Measurements from ENCODE around the gene VPS45.
"Not testable (repeated sequence)": the region's sequence is repeated elsewhere in the genome, so short reads cannot be mapped to it uniquely, and the experiment has no call there.

VPS45 gene, protein sequence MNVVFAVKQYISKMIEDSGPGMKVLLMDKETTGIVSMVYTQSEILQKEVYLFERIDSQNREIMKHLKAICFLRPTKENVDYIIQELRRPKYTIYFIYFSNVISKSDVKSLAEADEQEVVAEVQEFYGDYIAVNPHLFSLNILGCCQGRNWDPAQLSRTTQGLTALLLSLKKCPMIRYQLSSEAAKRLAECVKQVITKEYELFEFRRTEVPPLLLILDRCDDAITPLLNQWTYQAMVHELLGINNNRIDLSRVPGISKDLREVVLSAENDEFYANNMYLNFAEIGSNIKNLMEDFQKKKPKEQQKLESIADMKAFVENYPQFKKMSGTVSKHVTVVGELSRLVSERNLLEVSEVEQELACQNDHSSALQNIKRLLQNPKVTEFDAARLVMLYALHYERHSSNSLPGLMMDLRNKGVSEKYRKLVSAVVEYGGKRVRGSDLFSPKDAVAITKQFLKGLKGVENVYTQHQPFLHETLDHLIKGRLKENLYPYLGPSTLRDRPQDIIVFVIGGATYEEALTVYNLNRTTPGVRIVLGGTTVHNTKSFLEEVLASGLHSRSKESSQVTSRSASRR

DNA sequence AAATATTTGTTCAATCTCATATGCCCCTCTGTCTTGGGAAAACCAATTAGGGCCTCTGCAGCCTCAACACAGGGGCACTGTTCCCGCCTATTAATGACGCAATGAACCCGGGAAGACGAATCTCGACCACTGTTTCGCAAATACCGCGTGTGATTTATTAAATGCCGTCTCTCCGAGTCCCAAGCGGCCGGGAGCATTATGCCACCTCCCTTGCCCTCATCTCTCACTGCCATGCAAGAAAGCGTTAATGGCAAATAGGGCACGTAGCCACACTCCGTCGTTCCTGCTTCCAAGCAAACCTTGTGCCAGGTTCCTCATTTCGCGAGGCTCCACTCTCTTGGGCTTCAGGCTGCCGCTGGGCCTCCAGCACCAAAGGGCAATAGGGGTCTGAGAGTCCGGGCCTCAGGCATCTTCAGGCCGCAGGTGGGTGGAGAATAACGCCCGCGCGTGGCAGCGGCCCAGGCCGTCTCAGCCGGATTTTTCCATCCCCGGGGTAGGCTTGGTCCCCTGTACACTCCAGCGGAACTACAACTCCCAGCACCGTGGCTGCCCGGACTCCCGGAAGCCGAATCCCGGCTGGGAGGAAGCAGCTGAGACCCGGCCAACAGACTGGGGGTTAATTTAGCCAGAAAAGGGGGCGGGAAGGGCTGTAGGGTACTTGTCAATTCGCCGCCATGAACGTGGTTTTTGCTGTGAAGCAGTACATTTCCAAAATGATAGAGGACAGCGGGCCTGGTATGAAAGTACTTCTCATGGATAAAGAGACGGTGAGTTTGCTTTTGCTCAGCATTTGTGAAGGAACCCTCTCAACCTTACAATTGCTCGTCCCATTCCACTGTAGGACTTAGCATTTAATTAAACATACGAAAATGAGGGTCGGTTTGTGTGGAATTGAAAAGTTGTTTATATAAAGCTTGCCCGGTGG is at the start of gene VPS45:
Gene VPS45 (plus strand): TSS at position 593 of the 925 bp plus-strand sequence. CDS start 82 bp downstream, at position 675.
- DNase-seq, result peak; percentile 97

DNA sequence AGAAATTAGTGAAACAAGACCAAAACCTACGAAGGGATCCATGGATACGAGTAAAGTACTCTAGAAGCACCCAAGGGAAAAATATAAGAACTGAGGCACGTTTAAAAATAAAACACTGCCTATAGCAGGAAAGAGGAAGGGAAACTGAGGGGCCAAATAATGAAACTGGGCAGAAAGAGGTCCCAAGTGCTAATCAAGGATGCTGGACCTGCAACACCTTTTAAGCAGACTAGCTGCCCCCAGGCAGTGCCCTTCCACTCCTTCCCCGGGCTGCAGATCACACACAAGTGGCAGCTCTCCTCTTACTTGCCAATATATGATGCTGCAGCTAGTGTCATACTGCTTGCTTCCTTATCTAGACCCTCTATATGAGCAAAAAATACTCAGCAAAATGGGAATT is 49.4 kb upstream of the VPS45 start:
- DNase-seq, result no peak

DNA sequence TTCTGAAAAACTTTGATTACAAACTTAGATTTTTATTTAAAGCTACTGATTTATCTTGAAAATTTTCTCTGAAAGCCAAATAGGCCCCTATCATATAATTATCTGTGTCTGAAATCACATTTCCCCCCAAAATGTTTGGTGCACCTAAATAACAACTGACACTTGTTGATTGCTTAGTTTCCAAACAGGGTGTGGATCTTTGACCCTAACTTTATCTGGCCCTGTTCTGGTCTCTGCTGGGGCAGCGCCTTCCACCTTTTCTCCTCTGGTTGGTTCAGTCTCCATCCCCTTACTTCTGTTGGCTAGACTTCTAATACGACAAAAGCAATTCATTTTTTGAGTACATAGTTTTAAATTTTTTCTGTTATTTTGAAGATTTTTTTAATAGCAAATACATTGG is 46.9 kb upstream of the VPS45 start:
- DNase-seq, result no peak

DNA sequence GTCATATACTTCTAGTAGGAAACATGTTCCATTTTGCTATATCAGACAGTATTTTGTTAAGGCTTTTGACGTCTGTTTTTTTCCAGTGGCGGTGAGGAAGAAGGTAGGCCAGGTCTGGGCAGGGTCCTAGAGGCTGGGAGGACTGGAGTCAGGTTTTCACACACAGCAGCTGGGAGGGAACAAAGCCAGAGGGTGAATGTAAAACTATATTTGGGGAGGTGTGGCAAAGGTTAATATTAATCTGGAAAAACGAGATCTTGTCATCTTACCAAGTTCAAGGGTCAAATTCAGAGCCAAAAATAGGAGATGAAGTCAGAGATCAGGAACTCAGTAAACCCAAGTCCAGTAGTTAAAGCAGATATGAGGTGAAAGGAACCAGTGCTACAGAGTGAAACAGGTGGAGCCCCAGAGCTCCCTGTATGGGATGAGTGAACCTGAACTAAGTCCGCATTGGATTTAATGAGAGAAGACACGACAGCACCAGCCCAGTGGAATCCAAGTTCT is 46.3 kb upstream of the VPS45 start:
- no peak for DNase-seq

DNA sequence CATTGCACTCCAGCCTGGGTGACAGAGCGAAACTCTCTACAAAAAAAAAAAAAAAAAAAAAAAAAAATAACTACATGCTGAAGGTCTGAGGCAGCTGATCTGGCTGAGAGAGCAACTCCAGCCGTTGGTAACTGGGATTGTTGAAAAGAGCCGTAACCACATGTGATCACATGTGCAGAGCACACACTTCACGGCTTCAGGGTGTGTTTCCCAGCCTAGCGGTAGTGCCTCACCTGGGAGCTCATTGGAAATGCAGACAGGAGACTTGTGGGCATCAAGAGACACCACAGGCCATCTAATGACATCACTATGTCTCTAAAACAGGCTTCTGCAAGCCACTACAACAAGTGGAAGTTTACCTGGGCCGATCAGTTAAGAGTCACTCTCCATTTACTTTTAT is 45.2 kb upstream of the VPS45 start:
- no peak for DNase-seq

DNA sequence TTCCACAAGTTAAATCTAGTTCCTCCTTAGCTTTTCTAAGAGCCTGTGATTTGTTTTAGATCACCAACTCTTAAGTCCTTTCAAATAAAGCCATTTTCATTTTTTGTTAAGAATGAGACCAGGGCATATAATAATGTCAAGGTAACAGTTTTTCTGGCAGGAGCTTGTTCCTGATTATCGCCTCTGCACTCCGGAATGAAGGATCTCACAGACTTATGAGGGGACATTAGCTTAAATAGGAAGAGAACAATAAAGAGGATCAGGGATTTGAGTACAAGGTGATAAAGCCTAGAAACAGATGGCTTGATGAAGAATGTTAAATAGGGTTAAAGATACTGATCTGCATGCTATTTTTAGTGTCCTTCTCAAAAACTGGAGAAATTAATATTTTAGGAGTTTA is 43.4 kb upstream of the VPS45 start:
- no peak for DNase-seq

DNA sequence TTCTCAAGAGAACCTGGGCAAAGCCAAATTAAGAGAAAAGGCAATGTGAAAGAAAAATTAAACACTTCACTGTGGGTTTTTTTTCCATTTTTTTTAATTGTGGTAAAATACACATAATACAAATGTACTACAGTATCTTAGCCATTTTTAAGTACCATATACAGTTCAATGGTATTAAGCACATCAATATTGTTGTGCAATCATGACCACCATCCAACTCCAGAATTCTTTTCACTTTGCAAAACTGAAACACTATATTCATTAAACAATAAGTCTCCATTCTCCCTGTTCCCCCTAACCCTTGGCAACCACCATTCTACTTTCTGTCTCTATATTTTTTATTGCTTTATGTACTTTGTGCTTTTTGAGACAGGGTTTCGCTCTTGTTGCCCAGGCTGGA is 39.3 kb upstream of the VPS45 start:
- DNase-seq, result no peak

DNA sequence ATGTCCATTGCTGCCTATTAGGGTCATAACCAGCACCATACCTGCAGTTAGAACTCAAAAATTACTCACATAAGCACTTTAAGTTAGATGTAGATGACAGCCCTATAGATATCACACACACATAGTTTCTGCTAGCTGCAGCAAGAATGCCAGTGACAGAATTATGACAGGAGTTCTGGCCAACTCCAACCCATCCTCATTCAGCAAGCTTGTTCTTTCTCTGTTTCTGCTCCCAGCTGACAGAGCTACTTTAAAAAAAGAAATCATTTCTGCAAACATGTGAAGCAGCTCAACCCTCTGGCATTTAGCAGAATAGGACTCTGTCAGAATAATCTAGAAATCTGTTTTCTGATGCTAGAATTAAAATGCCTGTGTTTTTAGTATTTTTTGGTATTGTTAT is 33.2 kb upstream of the VPS45 start:
- no peak for DNase-seq

DNA sequence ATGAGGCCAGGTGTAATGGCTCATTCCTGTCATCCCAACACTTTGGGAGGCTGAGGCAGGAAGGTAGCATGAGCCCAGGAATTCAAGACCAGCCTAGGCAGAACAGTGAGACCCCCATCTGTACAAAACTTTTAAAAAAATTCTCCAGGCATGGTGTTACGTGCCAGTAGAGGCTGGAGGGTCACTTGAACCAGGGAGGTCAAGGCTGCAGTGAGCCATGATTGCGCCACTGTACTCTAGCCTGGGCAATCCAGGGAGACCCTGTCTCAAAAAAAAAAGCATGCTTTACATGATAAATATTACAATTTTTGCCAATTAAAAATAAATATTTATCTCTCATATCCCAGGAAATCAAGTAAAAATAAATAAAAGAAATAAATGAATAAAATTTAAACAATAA is 17.6 kb upstream of the VPS45 start:
- DNase-seq, result no peak

DNA sequence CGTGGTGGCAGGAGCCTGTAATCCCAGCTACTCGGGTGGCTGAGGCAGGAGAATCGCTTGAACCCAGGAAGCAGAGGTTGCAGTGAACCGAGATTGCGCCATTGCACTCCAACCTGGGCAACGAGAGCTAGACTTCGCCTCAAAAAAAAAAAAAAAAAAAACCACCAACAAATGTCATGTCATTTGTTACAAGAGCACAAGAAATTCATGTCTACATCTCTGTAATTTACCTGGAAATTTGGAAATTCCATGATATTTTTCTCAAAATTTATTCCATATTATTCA is 16.5 kb upstream of the VPS45 start:
- no peak for DNase-seq

DNA sequence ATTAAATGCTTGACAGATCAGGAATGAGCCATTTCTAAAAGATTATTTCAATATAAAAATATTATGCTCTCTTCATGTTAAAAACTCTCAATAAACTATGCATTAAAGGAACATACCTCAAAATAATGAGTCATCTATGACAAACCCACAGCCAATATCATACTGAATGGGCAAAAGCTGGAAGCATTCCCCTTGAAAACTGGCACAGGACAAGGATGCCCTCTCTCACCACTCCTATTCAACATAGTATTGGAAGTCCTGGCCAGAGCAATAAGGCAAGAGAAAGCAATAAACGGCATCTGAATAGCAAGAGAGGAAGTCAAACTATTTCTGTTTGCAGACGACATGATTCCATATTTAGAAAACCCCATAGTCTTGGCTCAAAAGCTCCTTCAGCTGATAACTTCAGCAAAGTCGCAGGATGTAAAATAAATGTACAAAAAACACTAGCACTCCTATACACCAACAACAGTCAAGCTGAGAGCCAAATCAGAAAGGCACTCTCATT is 15.6 kb upstream of the VPS45 start:
- DNase-seq, result not testable (repeated sequence)

DNA sequence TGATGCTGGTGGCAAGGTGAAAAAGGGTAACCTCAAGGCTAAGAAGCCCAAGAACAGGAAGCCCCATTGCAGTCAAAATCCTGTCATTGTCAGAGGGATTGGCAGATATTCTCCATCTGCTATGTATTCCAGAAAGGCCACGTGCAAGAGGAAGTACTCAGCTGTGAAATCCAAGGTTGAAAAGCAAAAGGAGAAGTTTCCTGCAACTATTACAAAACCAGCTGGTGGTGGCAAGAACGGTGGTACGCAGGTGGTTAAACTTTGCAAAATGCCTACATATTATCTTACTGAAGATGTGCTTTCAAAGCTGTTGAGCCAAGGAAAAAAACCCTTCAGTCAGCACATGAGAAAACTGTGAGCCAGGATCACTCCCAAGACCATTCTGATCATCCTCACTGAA is 13.7 kb upstream of the VPS45 start:
- DNase-seq, result peak; percentile 65

DNA sequence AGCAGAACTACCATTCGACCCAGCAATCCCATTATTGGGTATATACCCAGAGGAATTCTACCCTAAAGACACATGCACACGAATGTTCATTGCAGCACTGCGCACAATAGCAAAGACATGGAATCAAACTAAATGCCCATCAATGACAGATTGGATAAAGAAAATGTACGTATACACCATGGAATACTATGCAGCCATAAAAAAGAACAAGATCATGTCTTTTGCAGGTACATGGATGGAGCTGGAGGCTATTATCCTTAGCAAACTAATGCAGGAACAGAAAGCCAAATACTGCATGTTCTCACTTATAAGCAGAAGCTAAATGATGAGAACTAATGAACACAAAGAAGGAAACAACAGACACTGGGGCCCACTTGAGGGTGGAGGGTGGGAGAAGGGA is 12.1 kb upstream of the VPS45 start:
- DNase-seq, result not testable (repeated sequence)

DNA sequence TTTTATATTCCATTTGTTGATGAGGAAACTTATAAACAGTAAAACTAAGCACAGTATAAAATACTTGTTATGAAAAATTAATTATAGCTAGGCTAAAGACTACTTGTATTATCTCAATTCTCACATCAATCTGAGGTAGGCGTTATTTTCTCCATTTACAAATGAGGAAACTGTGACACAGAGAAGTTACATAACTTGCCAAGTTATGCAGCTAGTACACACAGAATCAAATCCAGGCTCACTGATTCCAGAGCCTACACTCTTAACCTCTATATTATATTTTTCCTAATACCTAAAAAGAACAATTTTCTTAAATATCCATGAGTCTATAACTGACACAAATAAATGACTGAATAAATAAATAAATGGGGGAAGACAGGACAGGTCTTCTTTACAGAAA is 11.2 kb upstream of the VPS45 start:
- DNase-seq, result peak; percentile 25

DNA sequence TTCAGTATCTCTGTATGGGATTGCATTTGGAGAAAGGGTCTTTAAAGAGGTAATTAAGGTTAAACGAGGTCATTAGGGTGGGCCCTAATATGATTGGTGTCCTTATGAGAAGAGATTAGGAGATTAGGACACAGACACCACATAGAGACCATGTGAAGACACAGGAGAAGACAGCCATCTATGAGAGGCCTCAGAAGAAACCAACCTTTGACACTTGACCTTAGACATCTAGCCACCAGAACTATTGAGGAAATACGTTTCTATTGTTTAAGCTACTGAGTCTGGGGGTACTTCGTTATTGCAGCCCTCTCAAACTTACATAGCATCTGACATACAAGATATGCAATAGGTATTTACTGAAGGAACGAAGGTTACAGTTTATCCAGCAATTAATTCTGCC is 7.3 kb upstream of the VPS45 start:
- DNase-seq, result no peak

DNA sequence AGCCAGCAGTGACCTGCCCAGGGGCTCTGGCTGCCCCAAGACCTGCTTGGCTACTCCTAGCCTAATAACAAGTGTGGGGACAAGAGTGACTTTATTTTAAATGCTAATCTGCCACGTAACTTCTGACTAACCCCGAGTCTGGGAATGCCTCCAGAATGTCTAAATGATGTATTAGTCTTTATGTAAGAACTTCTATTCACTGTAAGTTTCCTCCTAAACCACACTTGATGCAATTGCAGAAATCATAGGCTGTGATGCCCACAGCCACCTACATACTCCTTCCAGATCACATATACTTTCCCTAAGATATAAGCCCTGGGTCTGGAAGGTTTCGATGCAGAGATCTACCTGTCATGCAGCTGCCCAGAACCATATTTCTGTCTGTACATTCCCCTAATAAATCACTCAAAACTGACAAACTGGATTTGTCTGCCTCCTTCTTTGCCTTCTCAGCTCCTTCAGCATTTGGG is 5.9 kb upstream of the VPS45 start:
- no peak for DNase-seq

DNA sequence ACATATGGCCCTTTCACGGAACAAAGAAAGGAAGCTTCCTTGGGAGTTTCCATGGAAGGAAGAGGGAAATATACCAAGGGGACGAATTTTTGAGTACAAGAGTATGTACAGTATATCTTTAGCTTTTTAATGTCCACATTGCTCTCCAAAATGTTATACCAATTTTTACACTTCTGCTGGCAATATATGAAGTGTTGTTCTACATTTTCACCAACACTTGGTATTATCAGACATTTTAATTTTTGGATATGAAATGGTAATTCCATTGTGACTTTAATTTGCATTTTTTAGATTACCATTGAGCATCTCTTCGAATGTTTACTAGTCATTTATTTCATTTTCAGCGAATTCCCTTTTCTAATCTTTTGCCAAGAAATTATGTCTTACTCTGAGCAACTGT is 5.5 kb upstream of the VPS45 start:
- no peak for DNase-seq

DNA sequence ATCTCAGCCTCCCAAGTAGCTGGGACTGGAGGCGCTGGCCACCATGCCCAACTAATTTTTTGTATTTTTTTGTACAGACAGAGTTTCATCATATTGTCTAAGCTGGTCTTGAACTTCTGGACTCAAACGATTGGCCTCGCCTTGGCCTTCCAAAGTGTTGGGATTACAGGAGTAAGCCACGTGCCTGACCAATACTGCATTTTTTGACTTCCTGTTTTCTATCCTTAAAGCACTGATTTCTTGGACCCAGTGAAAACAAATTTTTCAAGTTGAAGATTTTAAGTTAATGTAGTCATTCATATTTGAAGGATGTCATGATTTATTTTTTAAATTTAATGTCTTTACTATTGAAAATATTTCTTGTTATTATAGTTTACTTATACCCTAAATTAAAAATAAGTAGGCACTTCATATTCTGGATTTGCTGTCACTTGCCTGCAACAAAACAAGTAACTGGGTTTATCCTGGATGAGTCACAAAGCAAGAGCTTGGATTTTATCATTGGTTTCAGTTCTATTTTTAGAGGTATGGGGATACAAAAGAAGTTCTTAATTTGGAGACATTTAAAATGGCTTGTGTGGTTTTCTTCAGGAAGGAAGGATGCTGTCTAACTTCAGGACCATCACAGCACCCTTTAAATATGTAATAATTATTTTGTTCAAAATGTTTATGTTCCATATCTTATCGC is 2.2 kb upstream of the VPS45 start:
- no peak for DNase-seq

DNA sequence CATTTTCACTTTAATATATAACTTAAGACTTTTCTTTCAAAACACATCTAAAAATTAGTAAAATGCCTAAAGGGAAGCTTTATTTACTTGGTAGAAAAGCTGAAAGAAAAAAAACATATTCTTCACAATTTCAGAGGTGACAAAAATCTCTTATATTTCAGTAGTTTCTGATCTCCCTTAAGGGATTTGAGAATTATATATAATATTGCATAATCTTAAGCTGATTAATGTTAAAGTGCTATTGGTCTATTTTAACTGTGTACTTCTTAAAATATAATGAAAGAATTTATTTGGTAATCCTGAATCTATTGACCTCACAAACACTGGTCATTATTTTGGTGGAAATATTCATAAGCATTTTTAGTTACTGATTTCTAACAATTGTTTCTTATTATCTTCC is 1.2 kb upstream of the VPS45 start:
- no peak for DNase-seq

DNA sequence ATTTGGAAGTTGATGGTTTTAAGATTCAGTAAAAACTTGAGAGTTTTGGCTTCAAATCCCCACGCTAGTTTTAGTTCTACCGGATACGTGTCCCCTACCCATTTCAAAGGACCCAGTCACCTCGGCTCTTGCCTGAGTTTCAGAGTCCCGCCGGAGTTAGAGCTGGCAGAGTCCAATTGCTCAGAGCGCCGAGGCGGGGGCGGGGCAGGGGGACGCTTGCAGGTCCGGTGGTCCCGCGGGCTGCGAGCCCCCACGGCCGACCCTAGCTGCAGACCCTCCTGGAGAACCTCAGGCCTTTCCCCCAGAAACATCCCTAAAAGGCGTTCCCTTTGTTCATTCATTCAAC is 765 bp upstream of the VPS45 start:
- no peak for DNase-seq

DNA sequence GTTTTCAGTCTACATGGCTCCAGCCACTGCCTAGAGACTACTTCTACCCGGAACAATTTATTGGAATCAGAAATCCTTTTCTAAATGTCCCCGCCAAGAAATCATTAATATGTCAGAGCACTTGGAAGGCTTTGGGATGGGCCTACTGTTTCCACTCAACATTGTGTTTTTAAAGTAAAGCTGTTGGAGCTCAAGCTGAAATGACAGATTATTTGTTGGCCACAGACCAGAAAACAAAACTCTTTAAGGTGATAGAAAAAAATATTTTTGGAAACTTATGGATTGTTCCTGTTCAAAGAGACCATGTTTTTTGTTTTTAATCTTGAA is 496 bp downstream of the VPS45 start:
- DNase-seq, result no peak

DNA sequence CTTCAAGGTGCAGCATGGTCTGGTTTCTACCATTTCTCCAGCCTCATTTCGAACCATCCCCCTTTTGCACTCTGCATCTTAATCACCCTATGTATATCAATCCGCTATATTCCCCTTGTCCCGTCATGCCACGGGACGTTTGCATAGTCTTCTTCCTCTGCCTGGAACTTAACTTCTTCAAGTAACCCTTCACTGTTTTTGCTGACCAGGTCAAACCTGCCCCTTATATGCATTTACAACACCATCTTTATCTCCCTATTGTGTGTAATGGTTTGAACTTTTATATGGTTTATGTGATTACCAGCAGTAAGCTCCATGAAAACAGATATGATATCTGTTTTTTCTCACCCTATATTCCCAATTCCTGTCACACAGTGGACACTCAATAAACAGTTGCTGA is 2.3 kb downstream of the VPS45 start:
- DNase-seq, result no peak

DNA sequence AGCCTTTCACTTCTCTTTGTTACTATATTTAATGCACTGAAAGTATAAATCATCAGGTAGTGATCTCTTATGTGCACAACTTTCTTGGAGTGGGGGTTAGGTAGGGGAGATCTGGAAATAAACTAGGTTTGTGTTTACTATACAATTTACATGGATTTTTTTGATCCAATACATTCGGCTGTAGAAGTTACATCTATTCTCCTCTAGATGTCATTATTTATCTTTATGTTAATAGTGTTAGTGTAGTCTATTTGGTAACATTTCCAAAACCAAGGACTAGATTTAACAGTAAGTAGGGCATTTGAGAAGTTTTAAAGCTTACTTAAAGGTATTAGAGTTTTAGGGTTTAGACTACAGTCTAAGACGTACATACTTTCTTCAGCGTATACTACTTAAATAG is 5.4 kb downstream of the VPS45 start:
- DNase-seq, result peak; percentile 66
